ENCODE measurements around the gene CEP112. TPM values are rescaled to one million over a fixed set of nuclear protein-coding genes. Genes with fewer than 3 reads are reported as not detected.

The CEP112 gene
- total RNA-seq, 1 donor from 2014 or later, result 9.5 TPM

GRCh38 chr17:65598746-65599145 lies 593.2 kb downstream of the CEP112 start:
- H3K9me3 Mint-ChIP-seq (ENCODE audit: unreplicated experiment), result no peaks in the 10 kb centered on the region
- no peak overlapping the region for H3K27ac Mint-ChIP-seq (ENCODE audit: unreplicated experiment)
- peaks cover 22% of the 10 kb centered on the region for H3K4me1 Mint-ChIP-seq (ENCODE audit: unreplicated experiment)
- no peaks in the 10 kb centered on the region for H3K36me3 Mint-ChIP-seq (ENCODE audit: unreplicated experiment)
- no peak for TF ChIP-seq CTCF (IDR thresholded peaks at IDR 0.05)
- no peaks in the 10 kb centered on the region for H3K27me3 Mint-ChIP-seq (ENCODE audit: unreplicated experiment)
- DNase-seq (ENCODE audit: extremely low spot score, unreplicated experiment), result no peak
- no peak overlapping the region for H3K4me3 Mint-ChIP-seq (ENCODE audit: unreplicated experiment)

GRCh38 chr17:65595071-65595656 lies 596.8 kb downstream of the CEP112 start:
- no peak overlapping the region for H3K4me3 Mint-ChIP-seq (ENCODE audit: unreplicated experiment)
- no peaks in the 10 kb centered on the region for H3K9me3 Mint-ChIP-seq (ENCODE audit: unreplicated experiment)

GRCh38 chr17:65593855-65594845 lies 597.8 kb downstream of the CEP112 start:
- no peak for DNase-seq (ENCODE audit: extremely low spot score, unreplicated experiment)
- Mint-ChIP-seq H3K27me3 (ENCODE audit: unreplicated experiment) (no peaks in the 10 kb centered on the region), H3K36me3 (ENCODE audit: unreplicated experiment) (no peaks in the 10 kb centered on the region), H3K4me1 (ENCODE audit: unreplicated experiment) (peaks cover 21% of the 10 kb centered on the region), H3K4me3 (ENCODE audit: unreplicated experiment) (peak overlapping the region; percentile 30), H3K9me3 (ENCODE audit: unreplicated experiment) (no peaks in the 10 kb centered on the region), H3K27ac (ENCODE audit: unreplicated experiment) (peak overlapping the region; percentile 78)
- no peak for TF ChIP-seq CTCF (IDR thresholded peaks at IDR 0.05)

More at GRCh38 chr17:65595071-65595656, 596.8 kb downstream of the CEP112 start:
- no peaks in the 10 kb centered on the region for H3K36me3 Mint-ChIP-seq (ENCODE audit: unreplicated experiment)
- TF ChIP-seq CTCF (IDR thresholded peaks at IDR 0.05), result no peak
- DNase-seq (ENCODE audit: extremely low spot score, unreplicated experiment), result no peak
- peaks cover 21% of the 10 kb centered on the region for H3K4me1 Mint-ChIP-seq (ENCODE audit: unreplicated experiment)
- H3K27ac Mint-ChIP-seq (ENCODE audit: unreplicated experiment), result peak overlapping the region; percentile 78
- no peaks in the 10 kb centered on the region for H3K27me3 Mint-ChIP-seq (ENCODE audit: unreplicated experiment)

- no peak for TF ChIP-seq CTCF (IDR thresholded peaks at IDR 0.05)
- no peak overlapping the region for H3K4me3 Mint-ChIP-seq (ENCODE audit: unreplicated experiment)
- peaks cover 21% of the 10 kb centered on the region for H3K4me1 Mint-ChIP-seq (ENCODE audit: unreplicated experiment)
- no peaks in the 10 kb centered on the region for H3K9me3 Mint-ChIP-seq (ENCODE audit: unreplicated experiment)
- no peak overlapping the region for H3K27ac Mint-ChIP-seq (ENCODE audit: unreplicated experiment)
- no peaks in the 10 kb centered on the region for H3K27me3 Mint-ChIP-seq (ENCODE audit: unreplicated experiment)
- H3K36me3 Mint-ChIP-seq (ENCODE audit: unreplicated experiment), result no peaks in the 10 kb centered on the region
- no peak for DNase-seq (ENCODE audit: extremely low spot score, unreplicated experiment)
Measured at GRCh38 chr17:65593092-65593854, 598.7 kb downstream of the CEP112 start.

Measured in osteocyte (in vitro differentiated cells).